T1000 (cell line): Measurements from ENCODE around the gene RAD51B.
"Not testable (repeated sequence)": the region's sequence is repeated elsewhere in the genome, so short reads cannot be mapped to it uniquely, and the experiment has no call there.

Experiments used
- DNase-seq: peaks from one replicate; lab custom pipeline; 2025; ENCODE audit warnings: mixed read lengths; lab: John Stamatoyannopoulos, UW

RAD51B gene

GRCh38 chr14:68250927-68251768 lies 431.6 kb downstream of the RAD51B start:
- DNase-seq: no peak

- DNase-seq: no peak
Observed at GRCh38 chr14:68251769-68252100, 432.2 kb downstream of the RAD51B start.

GRCh38 chr14:68253160-68253780 lies 433.7 kb downstream of the RAD51B start:
- no peak for DNase-seq

GRCh38 chr14:68253878-68254528 lies 434.4 kb downstream of the RAD51B start:
- DNase-seq: no peak

GRCh38 chr14:68254669-68255527 lies 435.3 kb downstream of the RAD51B start:
- DNase-seq: no peak

DNA sequence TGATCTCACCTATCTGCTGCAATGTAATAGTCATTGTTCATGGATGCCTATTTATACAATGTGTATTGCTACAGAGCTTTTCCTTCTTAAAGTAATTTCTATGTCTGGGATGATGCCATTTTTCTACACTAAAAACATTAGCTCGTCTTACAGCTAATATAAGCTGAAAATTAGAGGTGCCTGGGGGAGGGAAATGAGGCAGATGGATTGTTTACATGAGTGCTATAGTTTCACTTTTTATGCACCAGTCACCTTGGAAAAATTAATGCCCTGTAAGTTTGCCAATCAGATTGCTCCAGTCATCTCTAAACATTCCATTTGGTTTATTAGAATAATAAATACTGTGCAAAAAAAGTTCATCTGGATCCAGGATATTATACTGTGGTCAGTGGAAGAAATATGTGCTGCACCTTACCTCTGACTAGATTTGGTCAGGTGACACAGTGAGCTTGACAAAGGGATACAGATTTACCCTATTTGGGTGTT lies 436.2 kb downstream of the RAD51B start:
- DNase-seq: no peak

- no peak for DNase-seq
Observed at GRCh38 chr14:68257969-68258368, 438.4 kb downstream of the RAD51B start.

DNA sequence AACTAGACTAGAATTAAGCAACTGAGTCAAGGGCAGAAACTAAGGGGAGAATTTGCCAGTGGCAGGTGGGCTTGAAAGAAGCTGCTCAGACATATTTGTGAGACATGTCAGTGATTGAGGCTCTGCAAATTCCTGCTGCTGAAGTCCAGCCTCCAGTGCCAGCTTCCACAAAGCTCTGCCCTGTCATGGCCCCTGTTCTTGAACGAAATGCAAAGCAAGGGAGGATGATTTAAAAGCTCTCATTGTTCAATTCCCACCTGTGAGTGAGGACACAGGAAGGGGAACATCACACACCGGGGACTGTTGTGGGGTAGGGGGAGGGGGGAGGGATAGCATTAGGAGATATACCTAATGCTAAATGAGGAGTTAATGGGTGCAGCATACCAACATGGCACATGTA lies 439.4 kb downstream of the RAD51B start:
- not testable (repeated sequence) for DNase-seq

GRCh38 chr14:68260121-68260520 lies 440.5 kb downstream of the RAD51B start:
- no peak for DNase-seq

- no peak for DNase-seq
Observed at GRCh38 chr14:68261092-68261842, 441.7 kb downstream of the RAD51B start.

GRCh38 chr14:68262567-68262966 lies 443.0 kb downstream of the RAD51B start:
- no peak for DNase-seq

GRCh38 chr14:68263563-68264259 lies 444.1 kb downstream of the RAD51B start:
- no peak for DNase-seq

GRCh38 chr14:68264260-68264569 lies 444.6 kb downstream of the RAD51B start:
- no peak for DNase-seq

DNA sequence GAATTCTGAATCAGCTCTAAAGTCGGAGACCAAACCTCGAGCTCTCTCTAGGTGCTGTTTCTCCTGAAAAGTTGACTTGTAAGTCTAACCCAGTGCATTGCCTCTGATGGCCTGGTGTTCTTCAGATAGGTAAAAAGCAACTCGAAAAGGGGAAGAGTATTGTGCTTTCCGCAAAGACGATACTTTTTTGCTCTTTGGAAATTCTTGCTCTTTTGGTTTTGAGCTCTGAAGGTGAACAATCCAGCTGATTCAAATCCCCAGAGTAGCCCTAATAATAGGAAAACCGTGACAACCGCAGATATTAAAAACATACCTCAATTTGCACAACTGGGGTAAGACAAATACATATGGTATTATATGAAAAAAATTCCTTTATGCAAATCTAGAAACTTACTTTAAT lies 447.4 kb downstream of the RAD51B start:
- no peak for DNase-seq

GRCh38 chr14:68268197-68268596 lies 448.6 kb downstream of the RAD51B start:
- DNase-seq: no peak

DNA sequence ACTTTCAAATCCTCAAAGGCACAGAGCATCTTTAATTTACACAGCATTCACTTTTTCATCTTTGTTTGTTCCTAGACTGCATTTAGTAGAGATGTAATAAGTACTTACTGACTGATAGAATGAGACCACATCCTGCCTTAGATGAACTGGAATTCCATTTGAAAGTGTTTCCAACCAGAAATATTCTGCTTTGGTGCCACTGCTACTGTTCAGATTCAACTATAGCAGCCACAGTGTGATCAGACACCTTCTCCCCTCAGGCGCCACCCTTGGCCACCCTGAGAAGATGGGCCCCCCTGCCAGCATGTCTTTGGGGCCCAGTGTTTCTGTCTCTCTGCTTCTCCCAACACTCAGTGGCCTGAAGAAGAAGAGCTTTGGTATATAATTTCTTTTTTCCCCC lies 449.1 kb downstream of the RAD51B start:
- no peak for DNase-seq

DNA sequence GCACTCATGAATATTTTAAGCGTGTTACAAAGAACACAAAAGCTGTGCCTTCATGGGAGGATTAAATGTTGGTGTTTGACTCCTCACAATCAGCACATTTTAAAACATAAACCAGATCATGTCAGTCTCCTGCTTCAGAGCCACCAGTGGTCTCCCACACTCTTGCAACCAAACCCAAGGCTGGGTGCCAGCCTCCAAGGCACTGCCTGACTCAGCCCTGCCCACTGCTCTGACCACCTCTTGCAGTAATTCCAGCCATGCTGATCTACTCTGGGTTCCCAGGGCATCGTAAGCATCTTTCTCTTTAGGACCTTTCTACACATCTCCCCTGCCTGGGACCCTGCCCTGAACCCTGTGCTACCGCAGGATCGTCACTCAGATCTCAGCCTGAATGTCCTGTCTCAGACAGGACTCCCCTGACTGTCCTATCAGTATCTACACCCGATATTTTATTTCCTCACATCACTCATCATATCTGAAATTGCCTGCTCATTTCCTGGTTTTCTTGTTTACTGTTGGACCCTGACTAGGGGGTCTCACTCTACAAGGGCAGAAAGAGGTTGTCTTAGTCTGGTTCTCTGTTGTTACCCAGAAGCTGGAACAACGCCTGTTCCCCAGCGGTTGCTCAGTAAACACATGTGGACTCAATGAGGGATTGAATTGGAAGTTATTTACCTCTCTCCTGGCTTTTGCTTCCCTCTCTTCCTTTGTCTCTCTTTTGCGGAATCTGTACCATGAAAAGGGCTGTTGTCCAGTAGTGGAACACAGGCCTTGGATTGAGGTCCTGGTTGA lies 449.8 kb downstream of the RAD51B start:
- no peak for DNase-seq

DNA sequence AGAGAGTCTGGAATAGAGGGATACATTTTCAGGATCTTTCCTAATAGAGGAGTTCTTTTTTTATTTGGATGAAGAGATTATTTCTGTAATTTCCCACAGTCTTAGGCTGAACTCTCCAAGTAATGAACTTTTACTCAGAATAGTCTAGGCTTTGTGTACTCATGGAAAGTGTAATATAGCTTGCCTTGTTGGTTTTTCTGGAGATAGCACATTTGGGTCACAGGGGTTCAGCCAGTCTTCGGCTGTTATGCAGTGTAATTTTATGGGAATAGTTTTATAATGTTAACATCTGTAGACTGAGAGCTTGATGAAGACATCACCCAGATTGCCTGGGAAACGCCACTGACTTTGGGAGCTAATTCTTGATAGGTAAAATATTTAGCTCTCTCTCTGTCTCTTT lies 450.8 kb downstream of the RAD51B start:
- no peak for DNase-seq

- no peak for DNase-seq
Observed at GRCh38 chr14:68271913-68272391, 452.4 kb downstream of the RAD51B start.

GRCh38 chr14:68273413-68273812 lies 453.8 kb downstream of the RAD51B start:
- DNase-seq: no peak
